GM18511 (cell line): ENCODE data around the gene YY2.
"Not testable (repeated sequence)": the region's sequence is repeated elsewhere in the genome, so short reads cannot be mapped to it uniquely, and the experiment has no call there.

Experiments
- ATAC-seq: cut with Tn5 transposase; IDR thresholded peaks from one replicate; pipeline ENCODE4 v1.9.1; 2021; ENCODE audit warnings: mild to moderate bottlenecking, moderate library complexity; ENCODE audit not compliant: unreplicated experiment

YY2 gene

DNA sequence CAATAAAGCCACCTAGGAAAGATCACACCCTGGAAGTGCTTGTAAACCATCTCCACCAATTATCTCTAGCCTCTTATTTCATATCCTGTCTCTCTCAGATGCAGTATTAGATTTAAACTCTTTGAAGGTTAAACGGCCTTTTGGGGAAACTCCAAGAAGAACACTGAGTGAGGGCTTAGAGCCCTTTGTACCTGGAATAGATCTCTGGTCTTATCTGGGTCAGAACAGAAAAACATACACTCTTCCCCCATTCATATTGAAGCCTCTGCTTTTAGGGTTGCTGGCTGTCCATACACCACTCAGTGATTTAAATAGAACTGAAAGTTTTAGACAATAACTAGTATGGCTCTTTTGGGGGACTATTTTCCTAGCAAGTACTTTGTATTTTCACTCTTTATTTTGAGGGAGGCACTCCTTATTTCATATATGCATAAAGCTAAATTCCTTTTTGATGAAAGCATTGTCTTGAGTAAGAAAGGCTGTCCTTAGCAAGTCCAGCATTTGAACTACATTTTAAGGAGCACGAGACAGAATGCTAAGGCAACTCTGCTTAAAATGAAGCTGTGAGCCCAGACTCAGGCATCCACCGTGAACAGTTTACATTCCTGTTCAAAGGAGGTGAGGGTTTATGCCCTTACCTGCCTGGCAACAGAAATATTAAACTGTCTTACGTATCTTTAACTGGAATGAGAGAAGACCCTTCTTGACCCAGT, 17.4 kb downstream of the YY2 start:
- no peak for ATAC-seq

GRCh38 chrX:21874182-21874581, 18.4 kb downstream of the YY2 start:
- not testable (repeated sequence) for ATAC-seq

DNA sequence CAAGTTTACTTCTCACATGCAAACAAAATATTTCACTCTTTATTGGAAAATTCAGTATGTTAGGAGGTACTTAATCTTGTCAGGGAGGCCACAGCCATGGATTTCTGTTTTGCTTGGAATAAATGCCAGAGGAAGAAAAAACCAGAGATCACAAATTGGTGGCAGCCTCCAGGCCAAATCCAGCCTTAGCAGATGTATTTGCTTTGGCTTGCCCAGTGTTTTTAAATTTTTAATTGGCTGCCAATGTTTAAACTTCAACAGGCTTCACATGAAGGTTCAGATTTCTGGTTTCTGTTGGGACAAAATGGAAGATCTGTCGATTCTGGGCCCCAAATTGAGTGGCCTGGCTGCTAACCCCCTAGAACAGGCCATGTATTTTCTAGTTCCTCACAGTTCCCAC, 19.2 kb downstream of the YY2 start:
- no peak for ATAC-seq

- no peak for ATAC-seq
Observed at GRCh38 chrX:21881881-21882574, 26.2 kb downstream of the YY2 start.

DNA sequence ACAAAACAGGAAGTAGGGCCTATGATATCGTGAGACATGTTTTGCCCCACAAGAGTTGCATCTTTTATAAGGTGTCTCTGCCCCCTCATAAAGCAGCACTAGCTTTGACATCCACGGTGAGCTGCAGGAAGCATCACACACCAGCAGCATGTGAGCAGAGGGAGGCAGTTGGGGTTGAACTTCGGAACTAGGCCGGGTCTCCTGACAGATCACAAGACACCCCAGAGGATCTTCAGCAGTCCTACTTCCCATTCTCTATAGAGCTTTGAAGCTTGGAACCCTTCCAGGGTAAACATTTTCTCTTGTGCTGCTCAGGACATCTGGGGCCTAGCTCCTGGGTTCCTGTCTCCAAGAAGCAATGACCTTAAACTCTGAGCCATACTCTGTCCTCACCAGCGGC, 27.5 kb downstream of the YY2 start:
- no peak for ATAC-seq

DNA sequence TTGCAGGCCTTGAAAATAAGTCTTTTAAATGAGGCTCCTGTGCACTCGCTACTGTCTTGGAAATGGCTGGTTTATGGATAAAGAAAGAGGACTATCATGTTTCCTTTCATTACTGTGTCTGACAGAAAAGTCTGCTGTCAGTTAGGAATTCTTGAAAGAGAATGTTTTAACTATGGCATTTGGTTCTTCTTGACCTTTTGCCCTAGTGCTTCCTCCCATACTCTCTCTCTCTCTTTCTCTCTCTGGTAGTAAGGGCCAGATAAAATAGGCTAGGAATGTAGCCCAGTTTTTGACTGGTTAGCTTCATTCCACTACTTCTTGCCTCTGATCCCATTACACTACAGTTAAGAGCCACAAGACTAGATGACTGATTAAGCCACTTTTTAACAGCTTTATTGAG, 29.8 kb downstream of the YY2 start:
- no peak for ATAC-seq

DNA sequence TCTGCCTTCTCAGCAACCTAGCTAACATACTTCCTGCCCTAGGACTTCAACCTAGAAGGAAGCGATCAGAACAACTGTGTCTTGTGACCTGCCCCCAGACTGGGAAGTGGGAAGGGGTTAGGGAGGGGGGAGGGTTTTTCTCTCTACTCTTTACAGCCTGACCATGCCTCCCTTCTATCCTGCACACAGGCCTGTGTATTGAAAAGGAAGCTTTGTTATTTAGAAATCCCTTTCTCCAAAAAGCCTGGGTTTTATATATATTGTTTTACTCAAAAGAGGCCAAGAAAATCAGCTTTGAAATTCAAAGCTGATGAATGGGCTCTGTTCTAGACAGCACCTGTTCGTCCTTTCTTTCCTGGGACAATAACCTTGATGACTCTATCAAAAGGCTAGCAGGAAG, 49.5 kb downstream of the YY2 start:
- ATAC-seq: no peak

DNA sequence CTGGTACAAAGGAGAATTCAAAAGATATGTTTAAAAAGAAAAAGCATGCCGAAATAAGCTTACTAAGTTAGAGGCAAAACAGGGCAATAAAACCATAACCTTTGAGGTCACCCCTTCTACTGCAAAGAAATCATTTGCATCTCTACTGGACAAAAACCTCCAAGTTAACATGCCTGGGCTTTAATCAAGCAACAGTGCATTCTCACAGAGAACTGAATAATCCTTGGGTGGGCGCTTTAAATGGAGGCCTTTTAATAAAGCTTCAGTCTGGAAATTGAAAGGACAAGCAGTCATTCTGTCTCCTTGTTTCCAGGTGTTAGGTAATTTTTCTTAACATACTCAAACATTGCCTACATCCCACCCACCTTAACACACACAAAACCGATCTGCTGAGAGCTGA, 50.2 kb downstream of the YY2 start:
- no peak for ATAC-seq

- no peak for ATAC-seq
Observed at GRCh38 chrX:21907260-21907659, 51.5 kb downstream of the YY2 start.
